GM12872 (cell line): ENCODE data around the gene PLPPR2.

Experiments
- CTCF ChIP-seq: IDR thresholded peaks from 3 replicates; pipeline ENCODE4 v1.5.1; 2011; ENCODE audit warnings: low read depth, mild to moderate bottlenecking, low read length, moderate library complexity; ENCODE audit not compliant: insufficient read depth

Gene PLPPR2

GRCh38 chr19:11387162-11388034, 32.2 kb downstream of the PLPPR2 start:
- TF ChIP-seq CTCF: no peak

- TF ChIP-seq CTCF: no peak
Measured at GRCh38 chr19:11390359-11390758, 35.1 kb downstream of the PLPPR2 start.

- no peak for TF ChIP-seq CTCF
Measured at GRCh38 chr19:11390933-11391680, 35.9 kb downstream of the PLPPR2 start.

DNA sequence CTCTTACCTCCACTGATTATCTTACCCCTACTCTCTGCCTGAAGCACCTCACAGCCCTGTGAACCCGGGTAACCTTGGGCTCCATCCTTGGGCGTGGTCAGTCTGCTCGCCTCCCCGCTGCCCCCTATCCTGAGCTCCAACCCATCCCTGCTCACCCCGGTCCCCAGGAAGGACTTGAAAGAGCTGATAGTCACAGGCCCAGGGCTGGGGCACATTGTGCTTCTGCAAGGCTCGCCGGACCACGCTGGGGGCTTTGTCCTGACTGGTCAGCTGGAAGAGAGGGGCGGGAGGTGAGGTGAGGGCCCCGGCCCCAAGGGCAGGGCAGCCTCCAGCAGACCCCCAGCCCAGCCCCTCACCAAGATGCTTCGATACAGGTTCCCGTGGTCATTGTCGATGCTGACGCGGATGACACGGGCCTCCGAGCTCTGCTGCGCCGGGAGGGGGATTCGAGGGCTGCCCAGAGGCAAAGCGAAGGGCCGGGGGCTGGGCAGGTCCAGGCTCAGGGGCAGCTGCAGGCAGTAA, 41.9 kb downstream of the PLPPR2 start:
- TF ChIP-seq CTCF: no peak

- no peak for TF ChIP-seq CTCF
Measured at GRCh38 chr19:11399667-11400066, 44.4 kb downstream of the PLPPR2 start.

GRCh38 chr19:11400798-11401197, 45.6 kb downstream of the PLPPR2 start:
- no peak for TF ChIP-seq CTCF

DNA sequence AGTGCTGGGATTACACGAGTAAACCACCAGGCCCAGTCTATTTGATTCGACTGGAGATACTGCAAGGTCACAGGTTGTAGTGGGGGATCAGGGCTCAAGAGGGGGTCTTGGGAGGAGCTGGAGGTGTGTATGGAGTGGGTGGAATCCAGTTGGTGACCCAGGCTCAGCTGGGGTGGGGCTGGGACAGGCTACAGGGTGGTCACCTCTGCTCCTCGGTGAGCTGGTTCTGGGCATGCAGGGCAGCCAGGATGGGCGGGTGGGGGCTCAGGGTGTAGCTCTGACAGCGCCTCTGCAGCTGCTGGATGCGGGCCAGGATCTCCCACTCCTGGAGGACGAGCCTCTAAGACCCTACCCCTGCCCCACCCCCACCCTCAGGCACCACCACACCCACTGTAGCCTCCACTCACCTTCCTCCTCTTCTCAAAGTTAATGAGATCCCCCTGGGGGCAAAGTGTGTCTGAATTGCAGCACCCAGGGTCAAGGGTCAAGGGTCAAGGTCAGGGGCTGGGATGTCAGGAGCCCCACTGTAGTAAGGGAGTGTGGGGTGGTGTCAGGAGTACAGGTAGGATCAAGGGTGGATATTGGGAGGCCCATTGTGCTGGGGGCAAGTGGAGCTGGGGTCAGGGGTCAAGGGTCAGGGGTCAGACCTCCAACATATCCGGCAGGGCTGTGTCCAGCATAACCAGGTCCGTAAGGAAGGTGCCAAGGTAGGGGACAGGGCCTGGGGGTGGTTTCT, 46.7 kb downstream of the PLPPR2 start:
- TF ChIP-seq CTCF: no peak
